Left lung (tissue), 10 donors: Measurements from ENCODE around the gene ZNHIT3. TPM values are rescaled to one million over a fixed set of nuclear protein-coding genes. Genes with fewer than 3 reads are reported as not detected.

Experiments used
- ATAC-seq: fragments of 200-7000 bp; cut with Tn5 transposase; one replicate; pipeline ENCODE4 v1.9.1; 2020; ENCODE audit warnings: moderate library complexity
- DNase-seq, 4 donors: peaks; one replicate each; pipeline ENCODE4 v3.0.0-alpha.2; 2013 to 2020
- H3K27ac ChIP-seq, 2 donors: fragments of 200-600 bp; sonication (generic) in 1 of 2; one replicate each; pipeline versions ENCODE4 v1.5.0 to v1.8.0; 2020 to 2021
- H3K27me3 ChIP-seq, 2 donors: fragments of 200-600 bp; sonication (generic) in 1 of 2; one replicate each; pipeline versions ENCODE4 v1.5.0 to v1.8.0; 2020 to 2021
- H3K36me3 ChIP-seq, 2 donors: fragments of 200-600 bp; sonication (generic) in 1 of 2; one replicate each; pipeline versions ENCODE4 v1.5.0 to v1.8.0; 2020 to 2021
- H3K4me1 ChIP-seq, 2 donors: fragments of 200-600 bp; one replicate each; pipeline ENCODE4 v1.8.0; 2021
- H3K4me3 ChIP-seq, 2 donors: fragments of 200-600 bp; sonication (generic) in 1 of 2; one replicate each; pipeline versions ENCODE4 v1.5.0 to v1.8.0; 2020 to 2021; ENCODE audit warnings: mild to moderate bottlenecking in 1 of 2
- H3K9me3 ChIP-seq, 2 donors: fragments of 200-600 bp; sonication (generic) in 1 of 2; one replicate each; pipeline versions ENCODE4 v1.5.0 to v1.8.0; 2020 to 2021
- CTCF ChIP-seq, 2 donors: fragments of 200-600 bp; sonication (generic) in 1 of 2; IDR thresholded peaks; one replicate each; pipeline versions ENCODE4 v1.5.0 to v1.8.0; 2021; ENCODE audit warnings: antibody characterized with exemption in 2 of 2
- intact Hi-C, 2 donors: fragments of 100-400 bp; cut with DNase I; formaldehyde crosslinking; loops; one replicate each; pipeline versions ENCODE4 v1.11.2 to v1.14.2; 2022
- polyA plus RNA-seq, 6 donors: library from polyadenylated mRNA; unstranded; fragments of 120-200 nt; gene quantifications; one replicate each; pipeline ENCODE4 v1.2.1, GENCODE V29; 2013; ENCODE audit not compliant: insufficient read length in 6 of 6
- total RNA-seq, 2 donors: library from RNA; stranded (reverse); fragmentation: NEBNext Ultra II Directional; extraction: Animal tissue kit (Norgen Biotek cat#: 25700); gene quantifications; one replicate each; pipeline ENCODE4 v1.2.1, GENCODE V29; 2021
- donor health status: DM: no; HTN: yes; CAD: no.
- donor health status: DM: no; HTN: no; CAD: no.

The ZNHIT3 gene
- total and polyA plus RNA-seq, 8 donors: 24.7 to 65.1 (median 56.4) TPM

DNA sequence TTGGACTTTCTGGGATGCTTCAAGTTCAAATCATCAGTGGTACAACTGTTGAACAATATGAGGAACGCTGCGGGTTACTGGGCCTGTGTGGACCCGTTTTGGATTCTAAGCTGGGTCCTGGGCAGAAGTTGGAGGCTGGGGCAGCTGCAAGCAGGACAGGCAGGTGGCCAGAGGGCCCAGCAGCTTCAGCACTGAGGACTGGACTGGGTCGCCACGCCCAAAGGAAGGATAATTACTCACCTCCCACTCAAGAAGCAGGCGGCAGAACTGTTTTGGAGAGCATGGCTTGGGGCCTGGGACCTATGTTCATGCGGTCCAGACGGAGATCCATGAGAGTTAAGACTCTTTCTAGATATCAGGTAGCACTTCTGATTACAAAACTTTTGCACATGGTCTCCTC, 1.5 kb upstream of the ZNHIT3 start:
- H3K36me3 ChIP-seq: no peaks in the 10 kb centered on the region
- H3K27ac ChIP-seq: no peak overlapping the region
- DNase-seq (no peak), ATAC-seq (no peak)
- no peak overlapping the region for H3K4me3 ChIP-seq
- H3K9me3 ChIP-seq: no peaks in the 10 kb centered on the region
- H3K4me1 ChIP-seq: peaks cover 16 to 44% of the 10 kb centered on the region in 2 donors
- H3K27me3 ChIP-seq: peaks cover 3 to 40% of the 10 kb centered on the region in 2 donors
- no peak for TF ChIP-seq CTCF (IDR thresholded peaks at IDR 0.05)
- intact Hi-C loops: no loop called here

DNA sequence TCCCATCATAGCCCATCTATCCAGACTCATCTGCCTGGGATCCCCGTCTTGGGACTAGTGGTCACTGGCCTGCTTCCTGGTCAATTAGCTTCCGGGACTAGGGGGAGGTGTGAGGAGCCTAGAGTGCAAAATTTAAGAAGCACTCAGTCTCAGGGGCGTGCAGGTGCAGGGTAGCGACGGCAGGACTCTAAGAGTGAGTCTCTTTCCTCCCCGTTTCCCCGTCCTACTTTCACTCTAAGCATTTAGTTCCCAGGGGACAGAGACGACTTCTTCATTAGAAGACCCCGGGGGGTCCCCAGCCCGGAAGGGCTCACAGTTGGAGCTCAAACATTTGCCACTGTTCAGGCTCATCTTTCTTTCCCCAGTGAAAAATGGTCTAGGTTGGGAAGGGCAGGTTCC, 677 bp upstream of the ZNHIT3 start:
- Histone ChIP-seq H3K27me3 (peaks cover 3 to 33% of the 10 kb centered on the region in 2 donors), H3K27ac (peak overlapping the region in 1 of 2 donors; percentile 72), H3K36me3 (no peaks in the 10 kb centered on the region), H3K9me3 (no peaks in the 10 kb centered on the region), H3K4me1 (peaks cover 16 to 48% of the 10 kb centered on the region in 2 donors), H3K4me3 (peak overlapping the region; percentile 79 to 96)
- no peak for TF ChIP-seq CTCF (IDR thresholded peaks at IDR 0.05)
- intact Hi-C loops: no loop called here
- no peak for ATAC-seq
- DNase-seq: no peak

DNA sequence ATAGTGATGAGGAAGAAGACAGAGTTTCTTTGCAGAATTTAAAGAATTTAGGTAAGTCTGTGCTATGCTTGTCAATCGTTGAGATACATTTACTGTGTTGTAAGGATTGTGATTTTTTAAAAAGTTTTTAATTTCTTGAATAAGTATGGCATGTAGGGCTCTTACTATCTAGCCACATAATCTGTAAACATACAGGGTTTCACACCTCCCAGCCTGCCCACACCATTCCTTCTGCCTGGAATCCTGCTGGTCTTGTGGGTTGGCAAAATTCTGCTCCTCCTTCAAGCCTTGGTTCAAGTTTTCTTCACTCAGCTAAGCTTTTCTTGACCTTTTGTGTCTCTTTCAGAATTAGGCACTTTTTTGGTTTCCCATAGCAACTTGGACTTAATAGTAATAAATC, 7.5 kb downstream of the ZNHIT3 start:
- DNase-seq (no peak), ATAC-seq (no peak)
- TF ChIP-seq CTCF (IDR thresholded peaks at IDR 0.05): no peak
- Histone ChIP-seq H3K27ac (no peak overlapping the region), H3K4me1 (peaks cover 0 to 6% of the 10 kb centered on the region in 2 donors), H3K4me3 (no peak overlapping the region), H3K36me3 (peaks cover 3 to 76% of the 10 kb centered on the region in 2 donors), H3K27me3 (no peaks in the 10 kb centered on the region), H3K9me3 (no peaks in the 10 kb centered on the region)
- intact Hi-C loops: no loop called here

- H3K36me3 ChIP-seq: peaks cover 3 to 81% of the 10 kb centered on the region in 2 donors
- no peak for DNase-seq
- no peak overlapping the region for H3K27ac ChIP-seq
- no peak for ATAC-seq
- H3K4me3 ChIP-seq: no peak overlapping the region
- intact Hi-C loops: no loop called here
- TF ChIP-seq CTCF (IDR thresholded peaks at IDR 0.05): no peak
- no peaks in the 10 kb centered on the region for H3K27me3 ChIP-seq
- H3K9me3 ChIP-seq: no peaks in the 10 kb centered on the region
- peaks cover 0 to 5% of the 10 kb centered on the region in 2 donors for H3K4me1 ChIP-seq
Observed at GRCh38 chr17:36494674-36495073, 8.2 kb downstream of the ZNHIT3 start.

GRCh38 chr17:36495076-36495578, 8.6 kb downstream of the ZNHIT3 start:
- DNase-seq (no peak), ATAC-seq (no peak)
- Histone ChIP-seq H3K36me3 (peaks cover 3 to 86% of the 10 kb centered on the region in 2 donors), H3K27me3 (no peaks in the 10 kb centered on the region), H3K4me1 (peaks cover 0 to 5% of the 10 kb centered on the region in 2 donors), H3K9me3 (no peaks in the 10 kb centered on the region), H3K27ac (no peak overlapping the region), H3K4me3 (no peak overlapping the region)
- intact Hi-C loops: no loop called here
- TF ChIP-seq CTCF (IDR thresholded peaks at IDR 0.05): no peak
